GM12875 (cell line): ENCODE measurements around the gene TMEM132D.

Source experiments
- H3K4me3 ChIP-seq: one replicate; pipeline ENCODE4 v1.5.1; 2011; ENCODE audit warnings: low read depth, low read length, control low read depth
- CTCF ChIP-seq: IDR thresholded peaks from 2 replicates; pipeline ENCODE4 v1.5.1; 2011; ENCODE audit warnings: low read depth, mild to moderate bottlenecking, control low read depth, inconsistent platforms, low read length, moderate library complexity, borderline replicate concordance; ENCODE audit not compliant: insufficient read depth

The TMEM132D gene

GRCh38 chr12:129083121-129083840, 820.5 kb downstream of the TMEM132D start:
- TF ChIP-seq CTCF = no peak
- no peak overlapping the region for H3K4me3 ChIP-seq

- no peak overlapping the region for H3K4me3 ChIP-seq
- no peak for TF ChIP-seq CTCF
Observed at GRCh38 chr12:129082441-129082840, 821.4 kb downstream of the TMEM132D start.

- no peak for TF ChIP-seq CTCF
- no peak overlapping the region for H3K4me3 ChIP-seq
Observed at GRCh38 chr12:129081755-129082250, 822.0 kb downstream of the TMEM132D start.

GRCh38 chr12:129080821-129081220, 823.0 kb downstream of the TMEM132D start:
- no peak overlapping the region for H3K4me3 ChIP-seq
- no peak for TF ChIP-seq CTCF

GRCh38 chr12:129080391-129080790, 823.4 kb downstream of the TMEM132D start:
- H3K4me3 ChIP-seq = no peak overlapping the region
- no peak for TF ChIP-seq CTCF

GRCh38 chr12:129079719-129080118, 824.1 kb downstream of the TMEM132D start:
- no peak overlapping the region for H3K4me3 ChIP-seq
- no peak for TF ChIP-seq CTCF
